H54 (cell line): ENCODE data around the gene OST4.

ENCODE experiments used
- DNase-seq: peaks from one replicate; pipeline ENCODE4 v3.0.0; 2011; ENCODE audit warnings: low spot score, mixed read lengths; ENCODE audit not compliant: insufficient read length
- FAIRE-seq: peaks from 3 replicates; lab custom pipeline; 2011; peaks lifted over from hg19 to GRCh38; lab: Jason Lieb, UNC
- POLR2A ChIP-seq: IDR thresholded peaks from 2 replicates; pipeline ENCODE4 v1.6.1; 2011; ENCODE audit warnings: low read depth, mild to moderate bottlenecking, low read length

Gene OST4

DNA sequence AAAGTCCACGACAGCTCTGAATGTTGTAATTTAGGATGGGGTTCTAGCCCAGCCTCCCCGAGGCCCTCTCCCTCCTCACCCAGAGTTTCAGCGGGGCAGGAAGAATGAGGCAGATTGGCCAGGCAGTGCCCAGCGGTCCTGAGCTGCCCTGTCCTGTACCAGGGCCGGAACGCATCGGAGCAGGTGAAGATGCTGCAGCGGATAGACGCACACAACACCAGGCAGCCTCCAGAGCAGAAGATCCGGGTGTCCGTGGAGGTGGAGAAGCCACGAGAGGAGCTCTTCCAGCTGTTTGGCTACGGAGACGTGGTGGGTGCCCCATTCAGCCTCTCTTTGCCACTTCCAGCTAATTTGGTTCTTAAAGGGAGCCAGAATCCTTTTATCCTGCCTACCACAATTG lies 25.9 kb upstream of the OST4 start:
- no peak for TF ChIP-seq POLR2A
- no peak for DNase-seq
- no peak for FAIRE-seq

- TF ChIP-seq POLR2A, result no peak
- DNase-seq (no peak), FAIRE-seq (no peak)
These were observed 25.4 kb upstream of the OST4 start for GRCh38 chr2:27096748-27097297.

DNA sequence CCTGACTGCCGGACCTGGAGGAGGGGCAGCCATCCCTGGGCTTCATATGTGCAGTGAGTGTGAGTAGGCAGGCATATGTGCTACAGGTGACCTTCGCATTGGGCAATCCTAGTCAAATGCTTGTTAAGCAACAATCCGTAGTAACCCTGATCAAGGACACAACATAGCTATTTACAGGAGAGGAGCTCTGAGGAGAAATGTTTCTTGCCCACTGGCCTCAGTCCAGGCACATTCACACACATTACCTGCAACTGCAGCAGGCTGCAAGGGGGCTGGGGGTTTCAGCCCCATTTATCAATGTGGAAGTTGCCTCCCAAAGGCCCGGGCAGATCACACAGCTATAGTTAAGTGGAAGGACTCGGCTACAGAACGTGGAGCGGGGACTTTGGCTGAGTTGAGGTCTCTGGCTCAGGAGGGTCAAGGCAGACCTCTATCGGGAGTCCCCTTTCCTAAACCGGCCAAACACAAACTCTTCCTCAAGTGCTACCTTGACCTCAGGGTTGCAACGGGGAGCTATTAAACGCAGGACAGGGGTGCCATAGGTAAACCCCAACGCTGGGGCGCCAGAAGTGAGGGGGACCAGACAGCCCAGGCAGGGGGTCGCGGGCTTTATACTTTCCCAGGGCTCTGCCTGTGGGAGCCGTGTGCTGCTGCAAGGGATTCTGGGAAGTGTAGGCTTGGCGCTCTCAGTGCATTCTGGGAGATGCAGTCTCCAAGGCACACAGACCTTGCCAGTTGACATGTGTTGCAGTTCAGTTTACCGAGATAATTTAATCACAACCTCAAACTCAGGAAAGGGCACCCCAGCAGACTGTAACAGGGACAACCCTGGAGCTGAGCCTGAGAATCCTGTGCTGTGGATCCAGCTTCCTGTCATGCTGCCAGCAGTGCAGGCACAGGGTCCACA lies 24.5 kb upstream of the OST4 start:
- no peak for TF ChIP-seq POLR2A
- FAIRE-seq, result peak; percentile 6
- peak; percentile 54 for DNase-seq

DNA sequence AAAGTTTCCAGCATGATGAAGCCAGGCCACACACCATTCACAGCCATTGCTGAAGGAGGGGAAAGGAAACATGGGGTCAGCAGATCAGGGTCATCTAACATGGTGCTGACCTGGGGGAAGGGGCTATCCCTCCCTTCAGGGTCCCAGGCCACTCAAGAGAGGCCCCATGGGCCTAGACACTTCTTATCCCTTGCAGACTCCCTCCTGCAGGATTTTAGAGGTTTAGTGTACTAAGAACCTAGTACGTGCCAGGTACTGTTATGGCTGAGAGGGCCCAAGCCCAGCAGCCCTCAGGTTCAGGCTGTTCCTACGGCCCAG lies 23.9 kb upstream of the OST4 start:
- TF ChIP-seq POLR2A, result no peak
- DNase-seq (no peak), FAIRE-seq (no peak)

DNA sequence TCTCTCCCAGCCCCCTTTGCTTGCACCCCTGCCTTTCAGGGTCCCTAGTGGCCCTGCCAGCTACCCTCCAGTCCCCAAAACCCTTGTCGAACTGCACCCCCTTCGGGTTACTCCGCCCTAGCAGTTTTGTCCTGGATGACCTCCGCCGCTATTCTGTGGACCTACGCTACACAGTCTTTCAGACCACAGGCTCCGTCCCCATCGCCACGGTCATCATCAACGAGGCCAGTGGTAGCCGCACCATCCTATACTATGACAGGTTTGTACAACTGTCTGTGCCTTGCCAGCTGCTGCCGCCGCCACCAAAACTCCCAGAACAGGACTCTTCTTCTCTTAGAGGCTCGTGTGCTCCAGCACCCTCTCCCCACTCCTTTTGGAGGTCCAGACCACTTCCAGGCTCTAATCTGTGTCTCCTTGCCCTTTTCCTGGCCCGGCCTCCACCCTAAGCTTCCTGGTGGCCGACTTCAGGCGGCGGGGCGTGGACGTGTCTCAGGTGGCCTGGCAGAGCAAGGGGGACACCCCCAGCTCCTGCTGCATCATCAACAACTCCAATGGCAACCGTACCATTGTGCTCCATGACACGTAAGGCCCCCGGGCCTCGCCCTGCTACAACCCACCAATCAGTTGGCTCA lies 23.0 kb upstream of the OST4 start:
- TF ChIP-seq POLR2A, result no peak
- DNase-seq (no peak), FAIRE-seq (no peak)

- DNase-seq, result no peak
- no peak for FAIRE-seq
- TF ChIP-seq POLR2A, result no peak
These were observed 22.2 kb upstream of the OST4 start for GRCh38 chr2:27093430-27094352.

- DNase-seq (no peak), FAIRE-seq (no peak)
- no peak for TF ChIP-seq POLR2A
These were observed 21.4 kb upstream of the OST4 start for GRCh38 chr2:27092696-27093429.

GRCh38 chr2:27091746-27092695 lies 20.6 kb upstream of the OST4 start:
- TF ChIP-seq POLR2A, result no peak
- FAIRE-seq (no peak), DNase-seq (no peak)

DNA sequence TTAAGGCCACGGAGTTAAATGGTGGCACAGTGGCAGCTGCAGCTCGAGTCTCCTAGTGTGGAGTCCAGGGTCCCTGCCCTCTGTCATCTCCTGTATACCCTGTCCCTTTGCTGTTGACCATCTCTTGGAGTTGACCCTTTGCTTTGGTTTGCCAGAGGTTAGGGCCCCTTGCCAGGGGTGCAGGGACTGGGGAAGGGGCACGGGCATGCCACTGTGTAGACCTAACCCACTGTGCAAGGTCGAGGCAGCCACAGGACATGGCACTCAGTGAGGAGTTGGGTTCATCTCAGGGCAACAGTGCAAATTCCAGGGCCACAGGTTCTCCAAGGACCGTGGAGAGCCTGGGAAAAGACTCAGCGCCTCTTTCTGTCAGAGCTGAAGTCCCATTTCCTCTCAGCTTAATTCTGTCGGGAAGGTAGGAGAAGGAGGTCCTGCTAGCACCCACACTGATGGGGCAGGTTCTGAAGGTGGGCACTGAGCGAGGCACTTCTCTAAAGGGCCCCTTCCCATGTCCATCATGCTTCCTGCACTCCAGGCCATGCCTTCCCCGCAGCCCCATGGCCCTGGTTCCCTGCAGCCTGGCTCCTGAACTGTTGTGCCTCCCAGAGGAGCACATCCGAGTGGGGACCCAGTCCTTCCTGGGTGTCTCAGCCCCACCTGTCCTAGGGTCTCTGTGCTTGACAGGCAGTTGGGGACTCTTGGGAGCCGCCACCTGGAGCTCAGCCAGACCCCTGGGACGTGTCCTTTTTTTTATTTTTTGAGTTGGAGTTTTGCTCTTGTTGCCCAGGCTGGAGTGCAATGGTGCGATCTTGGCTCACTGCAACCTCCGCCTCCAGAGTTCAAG lies 17.9 kb upstream of the OST4 start:
- no peak for TF ChIP-seq POLR2A
- no peak for FAIRE-seq
- no peak for DNase-seq

GRCh38 chr2:27088634-27089033 lies 17.2 kb upstream of the OST4 start:
- DNase-seq (no peak), FAIRE-seq (no peak)
- no peak for TF ChIP-seq POLR2A

DNA sequence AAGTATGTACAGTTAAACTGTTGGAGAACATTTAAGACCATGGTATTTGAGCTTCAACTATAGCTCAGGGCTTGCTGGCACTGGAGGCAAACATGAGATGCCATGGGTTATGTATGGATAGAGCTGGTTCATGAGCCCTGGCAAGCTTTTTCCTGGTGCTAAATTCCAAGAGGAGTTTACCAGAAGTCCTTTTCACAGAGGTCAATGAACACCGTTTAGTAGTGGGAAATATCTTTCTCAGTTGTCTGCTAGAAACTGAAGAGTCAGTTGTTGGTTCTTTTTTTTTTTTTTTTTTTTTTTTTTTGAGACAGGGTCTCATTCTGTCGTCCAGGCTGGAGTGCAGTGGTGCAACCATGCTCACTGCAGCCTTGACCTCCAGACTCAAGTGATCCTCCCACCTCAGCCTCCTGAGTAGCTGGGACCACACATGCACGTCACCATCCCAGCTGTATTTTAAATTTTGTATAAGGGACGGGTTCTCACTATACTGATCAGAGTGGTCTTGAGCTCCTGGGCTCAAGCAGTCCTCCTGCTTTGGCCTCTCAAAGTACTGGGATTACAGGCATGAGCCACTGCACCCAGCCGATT lies 16.5 kb upstream of the OST4 start:
- FAIRE-seq, result no peak
- no peak for TF ChIP-seq POLR2A

More for the DNA sequence above, 16.5 kb upstream of the OST4 start:
- DNase-seq, result no peak
